Mucosa of stomach (tissue), 1 donor: Measurements from ENCODE around the gene ALK.

Experiments
- H3K27me3 ChIP-seq: one replicate; pipeline ENCODE4 v1.7.0; 2013; ENCODE audit warnings: mild to moderate bottlenecking, low read length; ENCODE audit not compliant: control insufficient read depth, insufficient read depth
- H3K36me3 ChIP-seq: one replicate; pipeline ENCODE4 v1.7.0; 2013; ENCODE audit warnings: low read length; ENCODE audit not compliant: control insufficient read depth, insufficient read depth
- H3K4me1 ChIP-seq: one replicate; pipeline ENCODE4 v1.7.0; 2013; ENCODE audit warnings: mild to moderate bottlenecking, low read length; ENCODE audit not compliant: control insufficient read depth, insufficient read depth
- H3K4me3 ChIP-seq: one replicate; pipeline ENCODE4 v1.7.0; 2013; ENCODE audit warnings: low read length
- H3K9ac ChIP-seq: one replicate; pipeline ENCODE4 v1.7.0; 2013; ENCODE audit warnings: mild to moderate bottlenecking, low read length, moderate library complexity
- H3K9me3 ChIP-seq: one replicate; pipeline ENCODE4 v1.7.0; 2013; ENCODE audit warnings: mild to moderate bottlenecking, low read length, moderate library complexity; ENCODE audit not compliant: control insufficient read depth
- donor health status: Pancreatic carcinoma.

The ALK gene

GRCh38 chr2:29743516-29743915 is 177.9 kb downstream of the ALK start:
- H3K9ac ChIP-seq: no peak overlapping the region
- no peaks in the 10 kb centered on the region for H3K9me3 ChIP-seq
- peaks cover 7% of the 10 kb centered on the region for H3K4me1 ChIP-seq
- no peaks in the 10 kb centered on the region for H3K36me3 ChIP-seq
- H3K27me3 ChIP-seq: no peaks in the 10 kb centered on the region
- H3K4me3 ChIP-seq: no peak overlapping the region

GRCh38 chr2:29742656-29743055 is 178.7 kb downstream of the ALK start:
- H3K9me3 ChIP-seq: no peaks in the 10 kb centered on the region

GRCh38 chr2:29741132-29741531 is 180.3 kb downstream of the ALK start:
- H3K27me3 ChIP-seq: no peaks in the 10 kb centered on the region
- H3K4me3 ChIP-seq: no peak overlapping the region
- no peaks in the 10 kb centered on the region for H3K4me1 ChIP-seq
- no peaks in the 10 kb centered on the region for H3K36me3 ChIP-seq
- no peaks in the 10 kb centered on the region for H3K9me3 ChIP-seq
- H3K9ac ChIP-seq: no peak overlapping the region

More at GRCh38 chr2:29742656-29743055, 178.7 kb downstream of the ALK start:
- Histone ChIP-seq H3K4me3 (no peak overlapping the region), H3K27me3 (no peaks in the 10 kb centered on the region), H3K9ac (no peak overlapping the region), H3K36me3 (no peaks in the 10 kb centered on the region), H3K4me1 (peaks cover 3% of the 10 kb centered on the region)

- no peak overlapping the region for H3K9ac ChIP-seq
- no peaks in the 10 kb centered on the region for H3K27me3 ChIP-seq
- H3K36me3 ChIP-seq: no peaks in the 10 kb centered on the region
- peaks cover 10% of the 10 kb centered on the region for H3K4me1 ChIP-seq
- no peak overlapping the region for H3K4me3 ChIP-seq
- no peaks in the 10 kb centered on the region for H3K9me3 ChIP-seq
Measured at GRCh38 chr2:29733965-29734364, 187.4 kb downstream of the ALK start.

GRCh38 chr2:29733213-29733612 is 188.2 kb downstream of the ALK start:
- Histone ChIP-seq H3K4me3 (no peak overlapping the region), H3K9me3 (no peaks in the 10 kb centered on the region), H3K9ac (no peak overlapping the region), H3K36me3 (no peaks in the 10 kb centered on the region), H3K27me3 (no peaks in the 10 kb centered on the region), H3K4me1 (peaks cover 10% of the 10 kb centered on the region)

GRCh38 chr2:29731948-29732347 is 189.4 kb downstream of the ALK start:
- Histone ChIP-seq H3K36me3 (no peaks in the 10 kb centered on the region), H3K27me3 (no peaks in the 10 kb centered on the region), H3K4me1 (peaks cover 10% of the 10 kb centered on the region), H3K4me3 (no peak overlapping the region), H3K9ac (no peak overlapping the region), H3K9me3 (no peaks in the 10 kb centered on the region)

- no peak overlapping the region for H3K4me3 ChIP-seq
- H3K9me3 ChIP-seq: no peaks in the 10 kb centered on the region
- H3K36me3 ChIP-seq: no peaks in the 10 kb centered on the region
- peaks cover 15% of the 10 kb centered on the region for H3K4me1 ChIP-seq
- H3K9ac ChIP-seq: no peak overlapping the region
- H3K27me3 ChIP-seq: no peaks in the 10 kb centered on the region
Measured at GRCh38 chr2:29729932-29730331, 191.5 kb downstream of the ALK start.

GRCh38 chr2:29729401-29729800 is 192.0 kb downstream of the ALK start:
- Histone ChIP-seq H3K4me3 (no peak overlapping the region), H3K9me3 (no peaks in the 10 kb centered on the region), H3K4me1 (peaks cover 20% of the 10 kb centered on the region), H3K9ac (no peak overlapping the region), H3K36me3 (no peaks in the 10 kb centered on the region), H3K27me3 (no peaks in the 10 kb centered on the region)

- Histone ChIP-seq H3K27me3 (no peaks in the 10 kb centered on the region), H3K9me3 (no peaks in the 10 kb centered on the region), H3K4me1 (peaks cover 35% of the 10 kb centered on the region), H3K9ac (no peak overlapping the region), H3K36me3 (no peaks in the 10 kb centered on the region), H3K4me3 (no peak overlapping the region)
Measured at GRCh38 chr2:29726976-29727375, 194.4 kb downstream of the ALK start.

- no peaks in the 10 kb centered on the region for H3K9me3 ChIP-seq
- no peak overlapping the region for H3K9ac ChIP-seq
- H3K36me3 ChIP-seq: no peaks in the 10 kb centered on the region
- no peak overlapping the region for H3K4me3 ChIP-seq
- H3K27me3 ChIP-seq: no peaks in the 10 kb centered on the region
- peaks cover 27% of the 10 kb centered on the region for H3K4me1 ChIP-seq
Measured at GRCh38 chr2:29725610-29726009, 195.8 kb downstream of the ALK start.

- no peaks in the 10 kb centered on the region for H3K9me3 ChIP-seq
- no peaks in the 10 kb centered on the region for H3K27me3 ChIP-seq
- peaks cover 25% of the 10 kb centered on the region for H3K4me1 ChIP-seq
- H3K4me3 ChIP-seq: no peak overlapping the region
- H3K36me3 ChIP-seq: no peaks in the 10 kb centered on the region
- H3K9ac ChIP-seq: no peak overlapping the region
Measured at GRCh38 chr2:29724282-29724681, 197.1 kb downstream of the ALK start.

GRCh38 chr2:29723255-29724001 is 198.0 kb downstream of the ALK start:
- H3K4me1 ChIP-seq: peaks cover 29% of the 10 kb centered on the region
- no peaks in the 10 kb centered on the region for H3K36me3 ChIP-seq
- H3K9me3 ChIP-seq: no peaks in the 10 kb centered on the region
- no peak overlapping the region for H3K9ac ChIP-seq
- no peaks in the 10 kb centered on the region for H3K27me3 ChIP-seq
- H3K4me3 ChIP-seq: no peak overlapping the region

GRCh38 chr2:29719639-29720038 is 201.7 kb downstream of the ALK start:
- Histone ChIP-seq H3K4me3 (no peak overlapping the region), H3K9ac (no peak overlapping the region), H3K9me3 (no peaks in the 10 kb centered on the region), H3K27me3 (no peaks in the 10 kb centered on the region), H3K36me3 (no peaks in the 10 kb centered on the region), H3K4me1 (peaks cover 35% of the 10 kb centered on the region)
